ENCODE data around the gene RAD51AP2. TPM values are rescaled to one million over a fixed set of nuclear protein-coding genes. Genes with fewer than 3 reads are reported as not detected.

The RAD51AP2 gene
- total and polyA plus RNA-seq, 2 donors (not counting 3 experiments of a cell fraction or from before 2014, with no cell fraction given), result not detected

- Histone ChIP-seq H3K9me3 (replicated peaks; ENCODE audit: control insufficient read depth, insufficient read depth, low read length) (no peaks in the 10 kb centered on the region), H3K36me3 (ENCODE audit: control insufficient read depth in 2 of 2, extremely low read depth in 1 of 2, insufficient read depth in 2 of 2, low read length in 2 of 2) (no peaks in the 10 kb centered on the region), H2AFZ (ENCODE audit: low read depth, low read length) (no peak overlapping the region), H3K27ac (ENCODE audit: insufficient read depth, low read depth, low read length) (no peak overlapping the region), H3K4me1 (ENCODE audit: control insufficient read depth, extremely low read depth, insufficient read depth, low read length) (peaks cover under 1% of the 10 kb centered on the region), H3K4me3 (replicated peaks in 1 of 3; ENCODE audit: insufficient read depth in 1 of 3, low read depth in 1 of 3, low read length in 3 of 3) (no peak overlapping the region), H4K20me1 (replicated peaks; ENCODE audit: control insufficient read depth, extremely low read depth, insufficient read depth, low read length) (no peaks in the 10 kb centered on the region), H3K9ac (replicated peaks; ENCODE audit: extremely low read depth, insufficient read depth, low read length) (no peak overlapping the region), H3K9me1 (replicated peaks; ENCODE audit: control insufficient read depth, extremely low read depth, insufficient read depth, low read length) (no peaks in the 10 kb centered on the region), H3K79me2 (ENCODE audit: control insufficient read depth, insufficient read depth, low read length) (no peaks in the 10 kb centered on the region), H3K27me3 (ENCODE audit: control insufficient read depth in 2 of 2, insufficient read depth in 2 of 2, low read length in 2 of 2) (peaks cover 11 to 40% of the 10 kb centered on the region in 2 experiments), H3K4me2 (ENCODE audit: insufficient read depth, low read length) (no peak overlapping the region)
- dilution Hi-C loops (cut with MboI; ENCODE audit: extremely low pct_ligation_motif_present, low sequenced_read_pairs) (no loop called here), intact Hi-C loops (cut with micrococcal nuclease) (no loop called here)
- POLR2A ChIA-PET, result no interaction called here
- DNase-seq (ENCODE audit: low read depth, low spot score) (no peak), FAIRE-seq (no peak)
- no TSS peak for BruUV-seq (replicated peaks)
- no peak for TF ChIP-seq FOS (IDR thresholded peaks at IDR 0.05; ENCODE audit: borderline replicate concordance, insufficient read depth, low read length)
- no peak for TF ChIP-seq GATA2 (IDR thresholded peaks at IDR 0.05; ENCODE audit: insufficient read depth, insufficient read length, low read depth, low read length)
- no peak for TF ChIP-seq JUN (IDR thresholded peaks at IDR 0.05; ENCODE audit: borderline replicate concordance, insufficient read depth, insufficient read length, low read depth)
- CTCF ChIA-PET, result interaction anchor here (0.7 kb wide), 1 partner anchor 1965 kb away, joined by 3 read pairs; no protein-coding TSS in a partner anchor
Measured at GRCh38 chr2:17545680-17546613, 27.7 kb upstream of the RAD51AP2 start.

- dilution Hi-C loops (cut with MboI; ENCODE audit: extremely low pct_ligation_motif_present, low sequenced_read_pairs), result no loop called here
- H3K4me3 ChIP-seq (replicated peaks in 1 of 3; ENCODE audit: insufficient read depth in 1 of 3, low read depth in 1 of 3, low read length in 3 of 3), result no peak overlapping the region
- TF ChIP-seq CTCF (IDR thresholded peaks at IDR 0.05; ENCODE audit: extremely low read depth in 1 of 2, insufficient read depth in 1 of 2, low read depth in 1 of 2, low read length in 2 of 2), result no peak
- no peak for TF ChIP-seq MYC (IDR thresholded peaks at IDR 0.05; ENCODE audit: low read depth, low read length)
- TF ChIP-seq POLR2A (IDR thresholded peaks at IDR 0.05; ENCODE audit: low read depth, low read length), result no peak
- TF ChIP-seq JUN (IDR thresholded peaks at IDR 0.05; ENCODE audit: borderline replicate concordance, insufficient read depth, insufficient read length, low read depth), result no peak
- TF ChIP-seq MAX (IDR thresholded peaks at IDR 0.05; ENCODE audit: insufficient read depth, insufficient read length), result no peak
- TF ChIP-seq POLR2AphosphoS5 (IDR thresholded peaks at IDR 0.05; ENCODE audit: insufficient read depth, low read depth, low read length), result no peak
- no peak for TF ChIP-seq FOS (IDR thresholded peaks at IDR 0.05; ENCODE audit: borderline replicate concordance, insufficient read depth, low read length)
- TF ChIP-seq EZH2 (IDR thresholded peaks at IDR 0.05; ENCODE audit: borderline replicate concordance, low read depth, low read length, severe bottlenecking), result no peak
- TF ChIP-seq GATA2 (IDR thresholded peaks at IDR 0.05; ENCODE audit: insufficient read depth, insufficient read length, low read depth, low read length), result no peak
- H3K79me2 ChIP-seq (ENCODE audit: control insufficient read depth, insufficient read depth, low read length), result no peaks in the 10 kb centered on the region
- POLR2A ChIA-PET, result no interaction called here
- peaks cover 11% of the 10 kb centered on the region for H3K4me1 ChIP-seq (ENCODE audit: control insufficient read depth, extremely low read depth, insufficient read depth, low read length)
- H3K9ac ChIP-seq (replicated peaks; ENCODE audit: extremely low read depth, insufficient read depth, low read length), result no peak overlapping the region
- CTCF ChIA-PET, result interaction anchor here (1.0 kb wide), 1 partner anchor 9 kb away, joined by 3 read pairs; no protein-coding TSS in a partner anchor
- no peak overlapping the region for H3K27ac ChIP-seq (ENCODE audit: insufficient read depth, low read depth, low read length)
- H3K4me2 ChIP-seq (ENCODE audit: insufficient read depth, low read length), result no peak overlapping the region
- no peaks in the 10 kb centered on the region for H3K36me3 ChIP-seq (ENCODE audit: control insufficient read depth in 2 of 2, extremely low read depth in 1 of 2, insufficient read depth in 2 of 2, low read length in 2 of 2)
- DNase-seq (ENCODE audit: low read depth, low spot score) (no peak), FAIRE-seq (no peak)
- H3K9me1 ChIP-seq (replicated peaks; ENCODE audit: control insufficient read depth, extremely low read depth, insufficient read depth, low read length), result no peaks in the 10 kb centered on the region
- H4K20me1 ChIP-seq (replicated peaks; ENCODE audit: control insufficient read depth, extremely low read depth, insufficient read depth, low read length), result no peaks in the 10 kb centered on the region
- BruUV-seq (replicated peaks), result no TSS peak
- H3K27me3 ChIP-seq (ENCODE audit: control insufficient read depth in 2 of 2, insufficient read depth in 2 of 2, low read length in 2 of 2), result peaks cover 25 to 55% of the 10 kb centered on the region in 2 experiments
- no peak overlapping the region for H2AFZ ChIP-seq (ENCODE audit: low read depth, low read length)
- intact Hi-C loops (cut with micrococcal nuclease), result no loop called here
- H3K9me3 ChIP-seq (replicated peaks; ENCODE audit: control insufficient read depth, insufficient read depth, low read length), result no peaks in the 10 kb centered on the region
Measured at GRCh38 chr2:17544256-17544655, 26.0 kb upstream of the RAD51AP2 start.
